Mesenteric fat pad (tissue), 1 donor: ENCODE data around the gene SOX13. TPM values are rescaled to one million over a fixed set of nuclear protein-coding genes. Genes with fewer than 3 reads are reported as not detected.

Experiments used
- DNase-seq: peaks from one replicate; pipeline ENCODE4 v3.0.0-alpha.2; 2020; ENCODE audit warnings: low spot score
- total RNA-seq: library from RNA; stranded (reverse); fragmentation: NEBNext Ultra II Directional; extraction: Animal tissue kit (Norgen Biotek cat#: 25700); gene quantifications from one replicate; pipeline ENCODE4 v1.2.1, GENCODE V29; 2021
- donor health status: DM: yes; HTN: yes; CAD: no.

Gene SOX13
- total RNA-seq, 1 donor from 2014 or later = 33.1 TPM

- no peak for DNase-seq
Measured at GRCh38 chr1:204104331-204105130, 31.6 kb downstream of the SOX13 start.

- DNase-seq = no peak
Measured at GRCh38 chr1:204105131-204105515, 32.2 kb downstream of the SOX13 start.

GRCh38 chr1:204106825-204107224 lies 33.9 kb downstream of the SOX13 start:
- no peak for DNase-seq

DNA sequence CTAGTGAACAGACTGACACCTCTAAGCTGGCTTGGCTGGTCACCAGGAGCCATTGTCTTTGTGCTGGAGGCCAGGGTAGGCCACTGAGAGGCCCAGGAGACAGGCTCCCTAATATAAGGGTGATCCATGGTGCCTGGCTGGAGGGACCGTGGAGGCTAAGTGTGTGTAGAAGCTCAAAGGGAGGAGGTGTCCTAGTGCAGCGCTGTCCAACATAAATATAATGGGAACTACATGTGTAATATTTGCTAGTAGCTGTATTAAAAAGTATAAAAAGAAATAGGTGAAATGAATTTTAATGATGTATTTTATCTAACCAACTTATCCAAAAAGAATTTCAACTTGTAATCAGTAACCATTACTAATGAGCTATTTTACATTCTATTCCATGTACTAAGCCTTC lies 35.0 kb downstream of the SOX13 start:
- DNase-seq = no peak

GRCh38 chr1:204108312-204109141 lies 35.6 kb downstream of the SOX13 start:
- no peak for DNase-seq

GRCh38 chr1:204110894-204111633 lies 38.1 kb downstream of the SOX13 start:
- no peak for DNase-seq

- DNase-seq = no peak
Measured at GRCh38 chr1:204112876-204113730, 40.2 kb downstream of the SOX13 start.

DNA sequence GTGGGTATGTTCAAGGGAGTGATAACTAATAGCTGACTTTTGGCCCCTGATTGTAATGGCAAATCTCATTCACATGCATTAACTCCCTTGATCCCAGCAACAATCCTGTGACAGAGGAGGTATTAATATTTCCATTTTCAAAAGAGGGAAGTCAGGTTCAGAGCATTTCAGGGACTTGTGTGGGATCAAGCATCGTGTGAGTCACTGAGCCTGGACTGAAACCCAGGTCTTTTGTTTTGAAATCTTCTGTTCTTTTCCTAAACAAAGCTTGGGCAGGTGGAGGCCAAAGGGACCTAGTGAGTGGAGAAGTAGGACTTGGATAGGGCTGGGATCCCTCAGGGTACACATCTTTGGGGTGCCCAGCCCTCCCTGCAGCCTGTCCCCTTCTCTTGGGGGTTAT lies 41.0 kb downstream of the SOX13 start:
- no peak for DNase-seq

DNA sequence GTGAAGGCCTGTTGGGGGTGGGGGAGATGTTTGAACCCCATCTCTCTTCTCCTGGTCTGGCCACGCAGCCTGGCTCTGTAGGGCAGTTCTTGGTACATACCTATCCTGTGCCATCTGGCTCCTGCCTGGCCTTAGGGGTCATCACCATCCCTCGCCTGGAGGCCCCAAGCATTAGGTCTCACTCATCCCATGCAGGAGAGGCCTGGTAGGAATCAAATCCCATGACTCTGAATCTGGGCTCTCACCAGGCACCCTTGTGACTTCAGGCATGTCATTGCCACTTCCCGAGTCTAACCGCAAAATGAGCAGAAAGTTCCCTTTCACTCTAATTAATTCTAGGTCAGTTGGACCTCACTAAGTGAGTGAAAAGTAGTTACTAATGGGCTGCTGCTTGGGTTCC lies 41.7 kb downstream of the SOX13 start:
- DNase-seq = no peak

DNA sequence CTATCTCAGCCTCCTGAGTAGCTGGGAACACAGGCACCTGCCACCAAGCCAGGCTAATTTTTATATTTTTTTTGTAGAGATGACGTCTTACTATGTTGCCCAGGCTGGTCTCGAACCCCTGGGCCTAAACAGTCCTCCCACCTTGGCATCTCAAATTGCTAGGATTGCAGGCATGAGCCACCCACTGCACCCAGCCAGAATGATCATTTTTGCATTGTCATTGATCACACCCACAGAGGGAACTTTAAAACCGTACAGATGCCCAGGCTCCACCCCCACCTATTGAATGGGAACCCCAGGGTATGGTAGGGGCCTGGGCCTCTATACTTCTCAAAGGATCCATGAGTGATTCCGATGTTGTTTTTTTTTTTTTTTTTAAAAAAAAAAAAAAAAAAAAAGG lies 42.2 kb downstream of the SOX13 start:
- DNase-seq = no peak

- no peak for DNase-seq
Measured at GRCh38 chr1:204116539-204116938, 43.6 kb downstream of the SOX13 start.

GRCh38 chr1:204121840-204122555 lies 49.1 kb downstream of the SOX13 start:
- DNase-seq = no peak

DNA sequence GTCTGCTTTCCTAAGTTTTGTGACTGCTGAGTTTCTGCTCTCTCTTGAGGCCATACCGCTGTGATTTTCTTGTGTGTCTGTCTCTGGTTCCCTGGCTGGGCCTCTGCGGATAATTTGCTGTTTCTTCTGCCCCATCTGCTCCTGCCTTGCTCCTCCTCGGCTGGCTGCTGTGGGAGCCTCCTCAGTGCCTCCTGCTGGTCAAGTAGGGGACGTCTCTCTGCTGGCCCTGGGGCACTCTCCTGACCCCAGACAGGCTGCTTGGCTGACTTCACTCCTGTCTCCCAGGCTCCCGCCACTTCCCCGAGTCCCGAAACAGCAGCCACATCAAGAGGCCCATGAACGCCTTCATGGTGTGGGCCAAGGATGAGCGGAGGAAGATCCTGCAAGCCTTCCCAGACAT lies 50.5 kb downstream of the SOX13 start:
- DNase-seq = no peak

DNA sequence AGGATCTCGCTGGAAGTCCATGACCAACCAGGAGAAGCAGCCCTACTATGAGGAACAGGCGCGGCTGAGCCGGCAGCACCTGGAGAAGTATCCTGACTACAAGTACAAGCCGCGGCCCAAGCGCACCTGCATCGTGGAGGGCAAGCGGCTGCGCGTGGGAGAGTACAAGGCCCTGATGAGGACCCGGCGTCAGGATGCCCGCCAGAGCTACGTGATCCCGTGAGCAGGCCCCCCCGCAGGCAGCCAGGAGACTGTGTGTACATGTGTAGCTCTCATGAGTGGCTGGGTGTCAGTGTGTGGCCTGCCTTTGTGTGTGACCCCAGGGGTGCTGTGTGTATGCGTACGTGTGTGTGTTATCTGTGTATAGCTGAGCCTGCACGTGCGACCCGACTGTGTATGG lies 51.7 kb downstream of the SOX13 start:
- DNase-seq = no peak

DNA sequence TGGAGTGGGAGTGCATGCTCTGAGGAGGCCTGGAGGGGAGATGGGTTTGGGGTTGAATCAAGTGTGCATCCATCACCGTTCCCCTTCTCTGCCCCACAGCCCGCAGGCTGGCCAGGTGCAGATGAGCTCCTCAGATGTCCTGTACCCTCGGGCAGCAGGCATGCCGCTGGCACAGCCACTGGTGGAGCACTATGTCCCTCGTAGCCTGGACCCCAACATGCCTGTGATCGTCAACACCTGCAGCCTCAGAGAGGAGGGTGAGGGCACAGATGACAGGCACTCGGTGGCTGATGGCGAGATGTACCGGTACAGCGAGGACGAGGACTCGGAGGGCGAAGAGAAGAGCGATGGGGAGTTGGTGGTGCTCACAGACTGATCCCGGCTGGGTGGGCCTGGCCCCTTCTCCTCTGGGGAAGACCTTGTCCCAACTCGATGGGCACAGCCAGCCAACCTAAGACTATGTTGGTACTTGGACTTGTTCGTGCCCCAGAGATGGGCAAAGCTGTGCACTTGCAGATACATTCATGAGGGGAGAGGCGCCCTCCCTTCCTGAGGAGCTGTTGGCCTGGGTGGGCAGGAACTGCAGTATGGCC lies 52.9 kb downstream of the SOX13 start:
- no peak for DNase-seq

- no peak for DNase-seq
Measured at GRCh38 chr1:204126386-204126785, 53.5 kb downstream of the SOX13 start.

DNA sequence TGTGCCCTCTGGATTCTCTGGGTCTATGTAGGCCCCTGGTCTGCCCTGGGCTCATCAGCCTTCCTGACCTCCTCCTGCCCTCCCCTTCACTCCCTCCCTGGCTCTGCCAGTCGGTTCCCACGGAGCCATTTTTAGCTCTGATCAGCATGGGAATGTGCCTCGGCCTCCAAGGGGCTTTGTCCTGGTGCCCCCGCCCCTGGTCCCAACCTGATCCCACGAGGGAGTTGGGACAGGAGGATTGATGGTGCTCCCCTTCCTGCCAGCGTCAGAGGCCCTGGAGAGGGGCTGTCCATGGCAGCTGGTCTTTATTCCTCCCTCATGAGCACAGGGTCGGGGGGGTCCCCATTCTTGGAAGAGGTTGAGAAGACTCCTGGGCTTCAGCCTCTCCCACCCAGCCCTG lies 54.0 kb downstream of the SOX13 start:
- DNase-seq = no peak

GRCh38 chr1:204127597-204128242 lies 54.8 kb downstream of the SOX13 start:
- no peak for DNase-seq

- DNase-seq = no peak
Measured at GRCh38 chr1:204128464-204128963, 55.6 kb downstream of the SOX13 start.
